Measurements from ENCODE around the gene KIFC3.

The KIFC3 gene

DNA sequence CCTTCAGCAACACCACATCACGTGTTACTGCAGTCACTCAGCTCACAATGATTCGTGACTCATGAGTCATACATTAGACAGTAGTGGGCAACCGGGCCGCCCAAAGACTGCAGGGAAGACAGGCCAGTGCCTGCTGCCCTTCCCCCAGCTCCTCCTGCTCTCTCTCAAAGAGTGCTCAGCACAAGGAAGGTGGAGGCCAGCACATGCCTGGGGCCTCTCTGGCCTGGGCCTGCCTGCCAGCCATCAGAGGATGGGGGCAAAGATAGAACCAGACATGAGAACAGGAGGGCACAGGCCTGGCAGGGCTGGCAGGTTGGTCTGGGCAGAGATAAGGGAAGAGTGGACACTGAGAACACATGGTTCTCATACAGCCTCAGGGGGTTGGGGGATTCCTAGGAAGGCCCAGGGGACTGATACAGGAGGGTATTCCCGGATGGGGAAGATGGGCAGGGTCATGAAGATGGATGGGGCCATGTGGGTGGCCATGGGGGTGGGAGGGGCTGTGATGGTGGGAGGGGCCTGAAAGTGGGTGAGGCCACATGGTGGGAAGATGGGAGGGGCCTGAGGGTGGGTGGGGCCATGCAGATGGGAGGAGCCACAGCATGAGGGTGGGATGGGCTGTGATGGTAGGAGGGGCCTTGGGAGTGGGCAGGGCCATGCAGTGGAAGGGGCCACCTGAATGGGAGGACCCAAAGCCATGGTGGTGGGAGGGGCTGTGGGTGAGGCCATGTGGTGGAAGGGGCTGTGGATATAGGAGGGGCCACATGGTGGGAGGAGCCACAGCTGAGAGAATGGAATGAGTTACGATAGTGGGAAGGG is 37.7 kb downstream of the KIFC3 start:
- DNase-seq: peak; percentile 83

DNA sequence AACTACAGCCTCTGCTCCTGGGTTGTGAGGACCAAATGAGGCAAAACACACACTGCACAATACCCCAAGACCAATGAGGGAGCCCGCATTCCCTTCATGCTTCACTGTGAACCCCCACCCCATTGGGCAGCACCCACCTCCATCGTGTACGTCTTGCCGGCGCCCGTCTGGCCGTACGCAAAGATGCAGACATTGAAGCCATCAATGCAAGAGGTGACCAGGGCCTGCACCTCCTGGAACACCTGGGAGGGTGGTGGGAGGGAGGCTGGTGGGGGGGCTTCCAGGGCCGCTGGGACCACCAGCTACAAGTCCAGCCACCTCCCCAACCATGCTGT is 38.3 kb downstream of the KIFC3 start:
- no peak for DNase-seq

DNA sequence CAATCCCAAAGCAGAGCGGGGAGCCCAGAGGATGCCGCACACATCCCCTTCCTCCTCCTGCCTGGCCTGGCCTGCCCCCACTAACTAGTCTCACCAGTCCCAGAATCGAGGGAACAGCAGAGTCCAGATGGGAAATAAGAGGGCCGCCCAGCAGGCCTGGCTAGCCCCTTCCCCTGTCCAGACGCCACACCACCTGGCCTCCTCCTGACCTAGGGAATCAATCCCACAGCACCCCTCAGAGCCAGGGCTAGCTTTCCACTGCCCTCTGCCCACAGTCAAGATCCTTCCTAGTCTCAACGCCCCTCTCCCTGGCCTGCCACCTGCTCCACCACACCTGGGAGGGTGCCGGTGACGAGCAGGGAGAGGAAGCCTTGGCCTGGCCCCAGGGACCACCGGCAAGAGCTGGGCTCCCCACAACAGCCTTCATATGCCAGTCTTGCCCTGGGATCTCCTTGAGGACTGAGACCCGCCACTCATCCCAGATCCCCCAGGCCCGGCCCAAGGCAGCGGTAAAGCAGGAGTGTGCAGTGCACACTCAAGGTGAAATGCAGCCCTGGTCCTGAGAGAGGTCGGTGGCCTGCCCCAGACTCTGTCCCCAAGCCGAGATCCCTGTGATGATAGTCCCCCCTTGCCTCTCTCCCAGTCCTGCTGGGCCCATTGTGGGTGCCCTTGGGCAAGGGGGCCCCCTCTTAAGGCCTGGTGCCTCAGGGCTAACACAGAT is 38.8 kb downstream of the KIFC3 start:
- DNase-seq: no peak

DNA sequence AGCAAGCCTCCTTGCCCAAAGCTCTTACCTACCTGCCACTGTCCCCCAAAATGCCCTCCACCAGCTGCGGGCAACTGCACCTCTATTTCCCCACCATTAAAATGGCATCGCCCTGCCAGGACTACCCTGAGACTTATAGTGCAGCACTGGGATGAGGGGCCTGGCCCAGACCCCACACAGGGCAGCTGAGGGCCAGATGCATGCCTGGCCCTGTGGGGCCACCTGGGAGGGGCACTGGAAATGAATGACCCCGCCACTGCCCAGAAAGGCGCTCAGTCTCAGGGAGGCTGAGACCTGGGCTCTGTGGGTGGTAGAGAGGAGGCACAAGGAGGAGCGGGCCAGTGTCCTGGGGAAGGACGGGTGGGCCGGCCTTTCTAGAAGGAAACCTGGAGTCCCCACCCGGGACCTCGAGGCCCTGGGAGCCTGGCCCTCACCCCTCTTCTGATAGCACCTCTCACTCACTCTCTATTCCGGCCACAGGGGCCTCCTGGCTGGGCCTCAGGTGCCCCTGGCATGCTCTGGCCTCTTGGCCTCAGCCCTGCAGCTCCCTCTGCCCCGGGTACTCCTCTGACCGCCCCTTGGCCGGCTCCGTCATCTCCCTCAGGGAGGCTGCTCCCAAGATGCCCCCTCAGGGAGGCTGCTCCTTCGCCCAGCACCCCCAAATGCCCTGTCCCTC is 39.8 kb downstream of the KIFC3 start:
- DNase-seq: no peak

DNA sequence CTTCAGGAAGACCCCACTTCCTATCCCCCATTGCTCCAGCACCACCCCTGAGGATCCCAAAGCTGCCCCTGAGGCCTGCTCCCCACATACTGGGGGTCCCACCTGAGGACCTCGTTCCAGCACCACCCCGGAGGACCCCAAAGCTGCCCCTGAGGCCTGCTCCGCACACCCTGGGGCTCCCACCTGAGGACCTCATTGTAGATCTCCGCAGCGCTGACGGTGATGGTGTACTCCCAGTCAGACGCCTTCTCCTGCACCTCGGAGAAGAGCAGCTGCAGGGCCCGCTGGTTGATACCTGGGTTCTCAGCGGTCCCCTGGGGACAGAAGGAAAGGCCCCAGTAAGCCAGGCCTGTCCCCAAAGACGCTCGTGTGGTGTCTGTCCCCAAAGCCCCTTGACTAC is 40.3 kb downstream of the KIFC3 start:
- no peak for DNase-seq

DNA sequence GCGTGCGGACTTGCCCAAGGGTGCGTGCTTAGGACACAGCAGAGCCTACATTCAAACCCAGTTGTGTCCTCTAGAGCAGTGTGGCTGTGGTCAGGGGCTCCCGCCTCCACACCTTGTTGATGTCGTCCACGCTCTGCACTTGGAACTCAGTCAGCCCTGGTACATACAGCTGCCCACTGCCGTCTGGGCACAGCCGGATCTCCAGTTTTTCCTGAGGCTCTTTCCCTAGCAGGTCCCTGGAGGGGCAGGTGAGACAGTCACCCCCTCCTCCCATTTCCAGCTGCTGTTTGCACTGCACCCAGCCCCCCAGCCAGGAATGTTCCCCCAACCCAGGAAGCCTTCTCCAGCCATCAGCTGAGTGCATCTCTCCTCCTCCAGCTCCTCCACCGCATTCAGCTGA is 41.0 kb downstream of the KIFC3 start:
- DNase-seq: no peak

DNA sequence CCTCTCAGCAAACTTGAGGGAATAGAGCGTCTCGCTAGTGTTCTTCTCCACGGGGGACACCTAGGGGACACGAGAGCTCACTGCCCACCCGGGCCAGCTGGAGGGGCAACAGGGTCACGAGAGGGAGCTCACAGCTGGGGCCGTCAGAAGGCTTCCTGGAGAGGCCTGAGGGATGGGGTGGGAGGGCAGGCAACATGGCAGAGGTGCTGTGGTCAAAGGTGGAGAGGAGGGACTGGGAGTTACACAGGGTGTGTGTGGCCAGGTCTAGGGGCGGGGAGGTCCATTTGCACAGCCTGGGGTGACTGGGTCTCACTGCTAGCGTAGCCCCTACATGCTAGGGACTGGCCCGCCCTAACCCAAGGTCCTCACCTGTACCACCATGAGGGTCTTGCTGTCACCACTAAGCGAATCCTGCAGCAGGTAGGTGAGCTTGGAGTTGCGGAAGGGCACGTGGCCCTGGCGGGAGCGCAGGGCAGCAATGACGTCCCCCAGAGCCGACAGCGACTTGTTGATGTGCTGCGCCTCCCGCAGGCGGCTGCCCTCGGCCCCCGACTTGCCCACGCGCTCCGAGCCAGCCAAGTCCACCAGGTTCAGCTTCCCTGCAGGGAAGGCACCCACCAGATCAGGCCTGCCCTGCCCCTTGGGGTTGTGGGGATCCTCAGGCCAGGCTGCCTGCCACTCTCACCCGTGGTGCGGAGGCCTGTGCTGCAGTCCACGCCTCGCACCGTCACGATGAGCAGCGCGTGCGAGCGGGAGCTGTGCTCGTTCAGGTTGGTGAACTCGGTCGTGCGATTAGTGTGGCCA is 41.7 kb downstream of the KIFC3 start:
- no peak for DNase-seq

DNA sequence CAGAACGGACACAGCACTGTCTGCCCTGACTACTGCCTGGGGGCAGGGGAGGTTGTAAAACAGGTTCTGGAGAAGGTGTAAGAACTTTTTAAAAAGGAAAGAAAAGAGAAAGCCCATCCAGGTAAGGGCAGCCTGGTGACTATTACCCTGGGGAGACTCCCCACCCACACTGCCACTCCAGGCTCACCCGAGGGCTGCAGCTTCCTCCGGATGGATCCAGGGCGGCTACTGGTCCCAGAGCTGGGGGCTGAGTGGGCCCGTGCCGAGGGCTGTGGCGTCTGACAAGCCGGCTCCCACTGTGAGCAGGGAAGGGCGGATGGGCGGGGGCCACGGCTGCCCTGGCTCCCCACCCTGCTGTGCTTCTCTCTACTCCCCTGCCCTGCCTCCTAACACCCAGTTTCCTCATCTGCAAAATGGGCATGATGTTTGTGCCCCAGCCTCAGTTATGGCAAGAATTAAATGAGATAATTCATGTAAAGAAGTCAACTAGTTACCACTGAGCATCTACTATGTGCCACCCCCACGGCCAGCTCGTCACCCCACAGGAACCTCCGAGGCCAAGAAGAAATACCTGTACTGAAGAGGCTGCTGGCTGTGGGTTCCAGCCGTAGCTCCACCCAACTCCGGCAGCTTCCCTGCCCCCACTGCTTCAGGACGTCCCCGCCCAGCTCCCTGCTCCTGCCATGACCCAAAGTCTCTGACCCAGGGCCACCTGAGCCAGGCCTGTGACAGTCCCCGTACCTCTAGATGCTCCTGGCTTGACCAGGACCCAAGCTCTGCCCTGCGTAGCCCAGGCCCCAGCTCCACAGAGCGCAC is 42.5 kb downstream of the KIFC3 start:
- no peak for DNase-seq

DNA sequence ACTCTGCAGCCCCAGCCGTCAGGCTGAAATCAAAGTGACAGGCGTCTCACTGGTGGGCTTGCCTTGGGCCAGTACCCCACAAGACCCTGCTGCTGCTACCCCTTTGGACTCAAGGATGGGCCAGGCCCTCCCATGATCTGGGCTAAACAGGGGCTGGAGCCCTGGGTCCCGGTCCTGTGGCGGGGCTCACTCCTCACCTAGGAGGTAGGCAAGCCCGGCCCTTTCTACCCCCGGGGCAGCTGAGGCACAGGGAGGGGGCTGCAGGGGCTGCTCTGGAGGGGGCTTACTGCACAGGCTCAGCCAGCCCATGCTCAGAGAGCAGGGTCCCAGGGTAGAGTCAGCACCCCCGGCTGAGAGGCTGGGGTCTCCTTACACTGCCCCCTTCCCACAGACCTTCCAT is 43.2 kb downstream of the KIFC3 start:
- no peak for DNase-seq

DNA sequence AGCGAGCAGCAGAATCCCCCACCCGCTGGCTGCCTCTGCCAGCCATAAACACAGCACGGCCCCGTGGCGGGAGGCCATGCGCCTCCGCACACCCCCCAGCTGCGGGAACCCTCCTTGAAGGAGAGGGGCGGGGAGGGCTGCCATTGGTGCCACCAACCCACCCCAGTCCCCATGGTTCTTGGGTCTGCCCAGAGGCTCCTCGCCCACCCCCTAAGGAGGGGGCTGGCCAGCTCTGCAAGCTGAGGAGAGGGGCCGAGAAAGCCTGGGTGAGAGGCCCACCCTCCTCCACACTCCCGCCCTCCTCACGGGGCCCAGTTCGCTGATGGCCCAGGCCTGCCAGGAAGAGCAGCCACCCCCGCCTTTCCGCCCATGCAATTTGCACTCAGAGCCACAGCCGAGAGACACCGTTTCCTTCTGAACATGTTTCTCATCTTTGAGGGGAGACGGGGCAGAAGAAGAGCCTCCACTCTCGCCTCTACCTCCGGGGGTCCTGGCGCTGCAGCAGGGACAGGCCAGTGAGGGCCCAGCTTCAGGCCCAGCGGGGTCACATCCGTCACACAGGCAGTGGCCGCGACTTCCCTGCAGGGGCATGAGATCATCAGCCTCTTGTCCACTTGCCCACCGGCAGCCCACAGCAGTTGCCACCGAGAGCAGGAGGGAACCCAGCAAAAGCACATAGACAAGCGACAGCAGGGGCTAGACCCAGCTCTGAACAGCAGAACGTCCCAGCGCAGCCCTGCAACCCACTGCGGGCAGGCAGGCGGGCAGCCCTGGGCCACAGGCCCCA is 43.8 kb downstream of the KIFC3 start:
- DNase-seq: no peak

DNA sequence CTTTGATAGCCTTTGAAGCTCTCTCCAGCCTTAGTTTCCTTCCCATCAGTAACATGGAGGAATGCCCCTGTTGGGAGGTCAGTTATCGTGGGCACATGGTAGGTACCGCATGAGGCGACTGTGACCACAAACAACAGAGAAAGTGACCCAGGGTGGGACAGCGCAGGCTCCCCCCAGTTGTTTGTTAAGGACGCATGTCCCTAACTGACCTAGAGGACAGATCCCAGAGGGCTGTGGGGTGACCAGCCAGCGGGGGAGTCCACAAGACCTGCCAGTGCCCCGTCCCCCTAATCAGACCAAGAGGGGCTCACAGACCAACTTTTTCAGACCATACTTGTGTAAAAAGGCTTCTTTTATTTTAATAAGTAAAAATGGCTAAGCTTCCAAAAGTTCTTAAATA is 44.4 kb downstream of the KIFC3 start:
- no peak for DNase-seq

DNA sequence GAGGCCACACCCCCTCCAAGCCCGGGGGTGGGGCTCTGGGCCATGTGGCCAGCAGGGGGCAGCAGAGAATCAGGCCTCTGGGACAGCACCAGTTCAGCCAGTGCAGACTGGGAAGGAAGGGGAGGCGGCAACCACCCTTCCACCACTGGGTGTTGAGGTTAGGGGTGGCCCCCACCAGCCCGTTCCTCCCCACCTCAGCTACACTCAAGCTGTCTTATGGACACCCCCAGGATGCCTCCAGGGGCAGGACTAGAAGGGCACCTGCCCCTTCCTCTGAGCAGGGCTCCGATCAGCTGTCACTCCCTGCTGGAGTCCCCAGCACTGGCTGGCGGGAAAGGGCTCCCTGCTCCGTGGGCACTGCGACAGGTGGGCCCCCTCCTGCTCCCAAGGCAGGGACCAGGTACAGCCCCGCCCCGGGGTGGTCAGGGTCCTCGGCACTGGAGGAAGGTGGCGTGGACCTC is 44.9 kb downstream of the KIFC3 start:
- peak; percentile 89 for DNase-seq

DNA sequence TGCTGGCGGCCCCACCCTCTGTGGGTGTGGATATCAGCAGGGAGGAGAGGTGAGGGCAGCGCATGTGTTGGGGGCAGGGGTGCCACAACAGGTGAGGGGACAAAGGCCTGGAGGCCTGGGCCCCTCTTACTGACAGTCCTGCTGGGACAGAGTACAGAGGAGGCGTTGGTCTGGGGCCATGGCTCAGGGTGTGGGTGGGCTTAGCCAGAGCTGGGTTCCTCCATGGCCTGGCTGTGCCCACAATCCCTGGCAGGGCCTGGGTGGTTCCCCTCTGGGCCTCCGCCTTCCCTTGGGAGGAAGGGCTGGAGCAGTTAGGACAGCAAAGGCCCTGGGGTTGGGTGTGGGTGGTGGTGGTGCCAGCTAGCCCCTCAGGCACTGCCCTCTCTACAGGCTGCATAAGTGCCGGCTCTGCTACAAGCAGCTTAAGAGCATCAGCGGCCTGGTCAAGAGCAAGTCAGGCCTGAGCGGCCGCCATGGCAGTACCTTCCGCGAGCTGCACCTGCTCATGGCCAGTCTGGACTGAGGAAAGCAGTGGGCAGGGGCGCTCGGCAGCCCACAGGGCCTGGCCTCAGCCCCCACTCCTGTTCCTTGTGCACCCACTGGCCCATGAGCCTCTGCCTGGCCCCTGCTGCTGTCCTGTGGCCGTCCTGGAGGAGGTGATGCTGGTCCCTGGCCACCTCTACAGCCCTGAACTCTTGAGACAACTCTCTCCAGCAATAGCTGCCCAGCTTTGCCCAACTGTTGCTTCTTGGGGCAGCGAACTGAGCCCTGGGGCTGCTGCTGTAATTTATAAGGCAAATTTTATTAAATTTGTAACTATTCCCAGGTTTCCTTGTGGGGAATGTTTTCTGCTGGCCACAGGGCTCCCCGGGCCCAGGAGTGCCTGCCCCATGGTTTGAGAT is 45.6 kb downstream of the KIFC3 start:
- no peak for DNase-seq

DNA sequence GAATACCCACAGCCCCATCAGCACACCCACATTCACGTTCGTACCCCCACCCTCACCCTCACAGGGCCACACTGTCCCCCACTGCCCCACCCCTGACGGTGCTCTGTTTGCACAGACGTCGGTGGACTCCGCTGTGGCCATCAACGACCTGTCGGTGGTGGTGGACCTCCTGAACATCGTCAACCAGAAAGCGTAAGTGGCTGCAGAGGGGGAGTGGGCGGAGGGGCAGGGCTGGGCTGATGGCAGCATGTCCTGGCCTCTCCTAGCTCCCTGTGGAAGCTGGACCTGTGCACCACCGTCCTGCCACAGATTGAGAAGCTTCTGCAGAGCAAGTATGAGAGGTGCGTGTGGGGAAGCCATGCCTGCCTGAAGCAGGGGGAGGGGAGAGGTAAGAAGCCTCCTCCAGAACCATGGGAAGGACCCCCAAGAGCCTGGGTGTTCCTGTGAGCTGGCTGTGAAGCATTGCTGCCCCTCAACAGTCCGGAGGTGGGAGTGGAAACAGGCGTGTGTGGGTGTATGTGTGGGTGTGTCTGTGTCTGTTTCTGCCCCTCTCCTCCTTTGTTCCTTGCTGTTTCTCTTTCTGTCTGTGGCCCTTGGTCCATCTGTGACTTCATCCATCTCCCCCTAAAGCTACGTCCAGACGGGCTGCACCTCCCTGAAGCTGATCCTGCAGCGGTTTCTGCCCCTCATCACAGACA is 46.4 kb downstream of the KIFC3 start:
- no peak for DNase-seq

DNA sequence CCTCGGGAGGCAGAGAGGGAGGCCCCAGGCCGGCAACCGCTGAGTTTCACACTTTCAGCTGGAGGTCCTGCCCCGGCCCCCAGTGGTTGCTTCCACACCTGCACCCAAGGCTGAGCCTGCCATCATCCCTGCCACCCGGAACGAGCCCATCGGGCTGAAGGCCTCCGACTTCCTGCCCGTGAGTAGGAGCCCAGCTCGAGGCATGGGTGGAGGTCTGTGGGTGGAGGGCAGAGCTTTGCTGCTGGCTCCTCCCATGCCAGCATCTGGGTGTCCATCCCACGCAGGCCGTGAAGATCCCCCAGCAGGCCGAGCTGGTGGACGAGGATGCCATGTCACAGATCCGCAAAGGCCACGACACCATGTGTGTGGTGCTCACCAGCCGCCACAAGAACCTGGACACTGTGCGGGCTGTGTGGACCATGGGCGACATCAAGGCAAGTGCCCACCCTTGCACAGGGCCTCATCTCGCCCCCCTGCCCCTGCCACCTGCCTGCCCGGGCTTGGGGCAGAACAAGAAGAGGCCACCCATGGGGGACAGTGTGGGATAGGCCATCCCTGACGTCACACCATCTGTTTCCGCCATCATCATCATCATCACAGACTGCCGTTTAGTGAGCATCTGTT is 47.1 kb downstream of the KIFC3 start:
- no peak for DNase-seq

DNA sequence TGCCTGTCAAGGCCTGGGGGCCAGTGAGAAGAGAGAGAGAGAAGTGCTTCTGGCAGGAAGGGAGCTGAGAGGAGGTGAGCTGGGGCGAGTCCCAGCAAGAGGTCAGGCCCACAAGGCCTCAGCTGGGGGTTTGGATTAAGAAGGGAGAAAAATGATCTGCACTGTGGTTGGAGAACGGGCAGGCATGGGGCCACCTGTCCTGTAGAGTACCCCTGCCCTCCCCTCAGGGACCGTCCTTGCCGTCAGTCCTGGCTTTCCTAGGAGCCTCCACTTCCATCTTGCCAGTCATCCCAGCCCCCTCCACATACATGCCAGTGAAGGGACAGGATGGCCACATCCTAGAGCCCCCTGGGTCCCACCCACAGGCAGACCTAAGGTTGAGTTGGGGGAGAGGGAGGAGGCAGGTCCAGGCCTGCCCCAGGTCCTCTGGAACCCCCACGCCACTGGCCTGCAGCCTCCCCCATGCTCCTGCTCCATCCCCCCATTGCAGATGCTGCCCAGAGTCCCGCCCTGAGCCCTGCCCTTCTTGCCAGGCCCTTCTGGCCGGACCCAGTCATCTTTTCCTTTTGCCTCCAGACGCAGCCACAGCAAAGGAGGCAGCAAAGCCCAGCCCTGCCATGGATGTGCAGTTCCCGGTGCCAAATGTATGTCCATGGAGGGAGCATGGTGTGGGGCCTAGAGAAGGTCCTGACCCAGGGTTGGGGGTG is 47.8 kb downstream of the KIFC3 start:
- no peak for DNase-seq

DNA sequence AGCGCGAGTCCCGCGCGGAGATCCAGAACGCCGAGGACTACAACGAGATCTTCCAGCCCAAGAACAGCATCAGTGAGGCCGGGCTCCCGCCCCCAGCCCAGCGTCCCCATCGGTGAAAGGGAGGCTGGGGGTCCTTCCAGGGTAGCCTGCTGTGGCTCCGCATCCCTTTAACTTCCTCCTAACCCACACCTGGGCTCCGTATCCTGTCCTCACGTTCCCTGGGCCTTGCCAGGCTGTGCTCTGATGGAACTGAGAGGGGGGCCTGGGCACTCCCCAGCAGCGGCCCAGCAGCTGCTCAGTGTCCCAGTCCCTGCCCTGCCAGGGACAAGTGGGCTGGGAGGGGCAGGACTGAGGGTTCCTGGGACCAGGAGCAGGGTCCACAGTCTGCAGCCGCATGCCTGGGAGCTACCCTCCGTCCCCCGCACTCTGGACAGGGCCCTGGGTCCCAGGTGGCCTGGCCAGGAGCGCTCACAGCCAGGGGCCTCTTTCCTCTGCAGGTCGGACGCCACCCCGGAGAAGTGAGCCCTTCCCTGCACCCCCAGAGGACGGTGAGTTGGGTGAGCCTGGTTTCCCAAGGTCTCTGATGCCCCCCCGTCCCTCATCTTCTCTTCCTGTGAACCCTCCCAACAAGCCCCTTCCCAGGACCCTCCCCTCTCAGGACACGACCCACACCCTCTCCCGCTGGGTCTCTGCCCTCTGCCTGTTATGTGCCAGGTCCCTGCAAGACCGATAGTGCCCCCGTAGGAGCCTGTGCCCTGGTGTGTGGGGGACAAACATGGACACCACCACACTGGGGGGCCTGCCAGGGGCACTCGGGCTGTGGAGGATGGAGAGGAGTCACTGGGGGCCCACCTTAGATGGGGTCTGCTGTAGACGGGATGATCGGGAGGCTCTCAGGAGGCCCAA is 48.6 kb downstream of the KIFC3 start:
- no peak for DNase-seq

All from hematopoietic multipotent progenitor cell treated with erythropoietin and hydrocortisone succinate and interleukin-3 and kit ligand, for 4 days (in vitro differentiated cells).